SU-DHL-6 (cell line): Measurements from ENCODE around the gene UBE2G2.

ENCODE experiments used
- EZH2phosphoT487 ChIP-seq: fragments of 200-600 bp; sonication (generic), shearing (Covaris generic); conservative IDR thresholded peaks from 2 replicates; pipeline ENCODE4 v1.6.1; 2018; ENCODE audit warnings: mild to moderate bottlenecking, antibody characterized with exemption, low read length, moderate library complexity, mixed read lengths
- TF ChIP-seq, protein P1 (sequence below): fragments of 200-600 bp; sonication (generic); IDR thresholded peaks from one replicate; pipeline ENCODE4 v1.5.1; 2017; ENCODE audit warnings: antibody characterized with exemption, mild to moderate bottlenecking, low read length, moderate library complexity; ENCODE audit not compliant: insufficient read depth, poor library complexity, severe bottlenecking

DNA sequence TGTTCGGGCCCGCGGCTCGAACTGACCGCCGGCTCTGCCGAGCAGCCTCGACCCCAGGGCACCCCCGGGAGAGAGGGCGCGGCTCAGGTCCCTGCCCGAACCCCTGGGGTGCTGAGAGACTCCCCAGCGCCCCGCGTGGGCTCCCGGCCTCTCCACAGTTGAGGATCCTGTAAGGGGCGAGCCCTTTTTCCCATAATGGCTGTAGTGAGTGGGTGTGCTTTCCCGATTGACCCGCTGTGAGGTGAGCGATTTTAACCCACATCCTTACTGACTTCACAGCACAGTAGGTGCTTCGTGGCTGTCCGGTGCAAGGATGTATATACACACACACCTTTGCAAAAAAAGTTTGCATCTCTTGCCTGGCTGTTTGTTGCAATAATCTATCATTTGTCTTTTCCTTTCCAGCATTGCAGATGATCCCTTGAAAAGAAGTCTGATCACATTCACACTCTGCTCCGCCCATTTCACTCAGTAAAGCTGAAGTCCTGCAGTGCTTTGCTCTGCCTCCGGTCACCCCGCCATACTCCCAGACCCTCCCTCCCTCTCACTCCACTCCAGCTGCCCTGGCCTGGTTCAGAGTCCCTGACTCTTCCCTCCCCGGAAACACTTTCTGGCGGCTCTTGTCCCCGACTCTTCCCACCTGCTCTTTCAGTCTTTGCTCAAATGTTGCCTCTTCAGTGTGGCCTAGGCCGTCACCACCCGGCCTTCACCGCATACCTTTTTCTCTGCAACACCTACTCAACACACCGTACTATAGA, 955 bp upstream of the UBE2G2 start:
- TF ChIP-seq, protein P1, sequence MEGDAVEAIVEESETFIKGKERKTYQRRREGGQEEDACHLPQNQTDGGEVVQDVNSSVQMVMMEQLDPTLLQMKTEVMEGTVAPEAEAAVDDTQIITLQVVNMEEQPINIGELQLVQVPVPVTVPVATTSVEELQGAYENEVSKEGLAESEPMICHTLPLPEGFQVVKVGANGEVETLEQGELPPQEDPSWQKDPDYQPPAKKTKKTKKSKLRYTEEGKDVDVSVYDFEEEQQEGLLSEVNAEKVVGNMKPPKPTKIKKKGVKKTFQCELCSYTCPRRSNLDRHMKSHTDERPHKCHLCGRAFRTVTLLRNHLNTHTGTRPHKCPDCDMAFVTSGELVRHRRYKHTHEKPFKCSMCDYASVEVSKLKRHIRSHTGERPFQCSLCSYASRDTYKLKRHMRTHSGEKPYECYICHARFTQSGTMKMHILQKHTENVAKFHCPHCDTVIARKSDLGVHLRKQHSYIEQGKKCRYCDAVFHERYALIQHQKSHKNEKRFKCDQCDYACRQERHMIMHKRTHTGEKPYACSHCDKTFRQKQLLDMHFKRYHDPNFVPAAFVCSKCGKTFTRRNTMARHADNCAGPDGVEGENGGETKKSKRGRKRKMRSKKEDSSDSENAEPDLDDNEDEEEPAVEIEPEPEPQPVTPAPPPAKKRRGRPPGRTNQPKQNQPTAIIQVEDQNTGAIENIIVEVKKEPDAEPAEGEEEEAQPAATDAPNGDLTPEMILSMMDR, result no peak
- no peak for TF ChIP-seq EZH2phosphoT487
